SK-N-SH (cell line): ENCODE data around the gene FYB1. TPM values are rescaled to one million over a fixed set of nuclear protein-coding genes. Genes with fewer than 3 reads are reported as not detected.

Source experiments
- CTCF ChIA-PET: fragments of 300-600, 350-600 bp; formaldehyde crosslinking; extraction: SDS; loops from one replicate; lab custom pipeline; 2021; lab: Yijun Ruan, JAX
- POLR2A ChIA-PET: fragments of 350-600 bp; sonication (Branson Sonifier 250); formaldehyde crosslinking; extraction: SDS; loops from one replicate; lab custom pipeline; 2020; ENCODE audit warnings: antibody characterized with exemption, inconsistent platforms; lab: Yijun Ruan, JAX
- DNase-seq: peaks from one replicate; pipeline ENCODE4 v3.0.0; 2012
- H2AFZ ChIP-seq: fragments of 200-600 bp; sonication (generic); 2 replicates; pipeline ENCODE4 v1.8.1; 2016; ENCODE audit warnings: antibody characterized with exemption, mild to moderate bottlenecking, low read depth
- H3F3A ChIP-seq: fragments of 200-600 bp; sonication (generic); replicated peaks from 2 replicates; pipeline ENCODE3; 2016; ENCODE audit warnings: antibody characterized with exemption, mild to moderate bottlenecking; ENCODE audit not compliant: insufficient read depth
- H3K27ac ChIP-seq, 2 experiments: fragments of 200-500 bp in 1 of 2; fragments of 200-600 bp in 1 of 2; sonication (Bioruptor generic) in 1 of 2; sonication (generic), shearing (Covaris generic) in 1 of 2; 2 replicates each; pipeline versions ENCODE4 v1.5.1 to v1.6.1; 2014 to 2016; ENCODE audit warnings: low read depth in 2 of 2, inconsistent platforms in 1 of 2, low read length in 1 of 2, mild to moderate bottlenecking in 1 of 2, mixed read lengths in 1 of 2
- H3K27me3 ChIP-seq: fragments of 200-600 bp; sonication (generic), shearing (Covaris generic); 2 replicates; pipeline ENCODE4 v1.6.1; 2016; ENCODE audit warnings: mixed run types; ENCODE audit not compliant: insufficient read depth
- H3K36me3 ChIP-seq, 2 experiments: fragments of 200-500 bp in 1 of 2; fragments of 200-600 bp in 1 of 2; sonication (Bioruptor generic) in 1 of 2; sonication (generic) in 1 of 2; replicated peaks in 1 of 2; 2 replicates each; pipeline versions ENCODE3 to v1.5.1; 2014 to 2016; ENCODE audit warnings: low read length in 1 of 2, mild to moderate bottlenecking in 1 of 2; ENCODE audit not compliant: insufficient read depth in 2 of 2, control insufficient read depth in 1 of 2
- H3K4me1 ChIP-seq, 2 experiments: fragments of 200-500 bp in 1 of 2; fragments of 200-600 bp in 1 of 2; sonication (Bioruptor generic) in 1 of 2; sonication (generic), shearing (Covaris generic) in 1 of 2; 2 replicates each; pipeline versions ENCODE4 v1.5.1 to v1.6.1; 2014 to 2016; ENCODE audit warnings: low read depth in 1 of 2, low read length in 1 of 2, mixed run types in 1 of 2; ENCODE audit not compliant: insufficient read depth in 2 of 2, control insufficient read depth in 1 of 2
- H3K4me2 ChIP-seq: fragments of 200-600 bp; sonication (generic), shearing (Covaris generic); 2 replicates; pipeline ENCODE4 v1.6.1; 2017; ENCODE audit warnings: mixed run types
- H3K4me3 ChIP-seq, 2 experiments: fragments of 200-500 bp in 1 of 2; fragments of 200-600 bp in 1 of 2; sonication (Bioruptor generic) in 1 of 2; sonication (generic), shearing (Covaris generic) in 1 of 2; 2 replicates each; pipeline versions ENCODE4 v1.5.1 to v1.8.1; 2014 to 2016; ENCODE audit warnings: low read depth in 2 of 2, inconsistent platforms in 1 of 2, low read length in 1 of 2, mild to moderate bottlenecking in 1 of 2, mixed read lengths in 1 of 2, moderate library complexity in 1 of 2
- H3K79me2 ChIP-seq: fragments of 200-600 bp; sonication (generic); 2 replicates; pipeline ENCODE4 v1.8.1; 2017; ENCODE audit warnings: mild to moderate bottlenecking; ENCODE audit not compliant: insufficient read depth
- H3K9ac ChIP-seq: fragments of 200-600 bp; sonication (generic); 2 replicates; pipeline ENCODE4 v1.6.1; 2017; ENCODE audit warnings: mixed run types
- H3K9me2 ChIP-seq: fragments of 200-600 bp; sonication (generic); 2 replicates; pipeline ENCODE4 v1.6.1; 2017; ENCODE audit warnings: mixed run types
- H3K9me3 ChIP-seq: fragments of 200-600 bp; sonication (generic); 2 replicates; pipeline ENCODE4 v1.6.1; 2017; ENCODE audit warnings: mixed run types, mild to moderate bottlenecking, moderate library complexity
- H4K20me1 ChIP-seq: fragments of 200-600 bp; sonication (generic); 2 replicates; pipeline ENCODE4 v1.6.1; 2017; ENCODE audit warnings: mild to moderate bottlenecking, mixed run types; ENCODE audit not compliant: insufficient read depth
- CHD2 ChIP-seq: fragments of 150-350 bp; IDR thresholded peaks from 2 replicates; pipeline ENCODE4 v1.6.1; 2018; ENCODE audit warnings: low read length; ENCODE audit not compliant: partially characterized antibody
- ELF1 ChIP-seq: IDR thresholded peaks from 2 replicates; pipeline ENCODE4 v1.4.0; 2012
- EP300 ChIP-seq, 2 experiments: IDR thresholded peaks; 2 replicates each; pipeline versions ENCODE4 v1.4.0 to v1.6.1; 2012; ENCODE audit warnings: borderline replicate concordance in 1 of 2, low read depth in 1 of 2, low read length in 1 of 2
- FOSL2 ChIP-seq: IDR thresholded peaks from 2 replicates; pipeline ENCODE4 v1.4.0; 2012; ENCODE audit warnings: low read depth, mild to moderate bottlenecking, moderate library complexity, borderline replicate concordance
- FOXJ3 ChIP-seq: sonication (generic); formaldehyde crosslinking; IDR thresholded peaks from 2 replicates; pipeline ENCODE4 v1.5.1; 2020; ENCODE audit warnings: mild to moderate bottlenecking, missing genetic modification reagents
- FOXM1 ChIP-seq: IDR thresholded peaks from 2 replicates; pipeline ENCODE4 v1.4.0; 2012; ENCODE audit warnings: low read depth, mild to moderate bottlenecking
- GABPA ChIP-seq: IDR thresholded peaks from 2 replicates; pipeline ENCODE4 v1.4.0; 2012; ENCODE audit warnings: low read depth, mild to moderate bottlenecking
- GATA2 ChIP-seq: sonication (generic); formaldehyde crosslinking; IDR thresholded peaks from 2 replicates; pipeline ENCODE4 v1.5.0; 2020; ENCODE audit warnings: mild to moderate bottlenecking, missing genetic modification reagents
- MEF2A ChIP-seq: IDR thresholded peaks from 2 replicates; pipeline ENCODE4 v1.4.0; 2012; ENCODE audit warnings: low read depth, borderline replicate concordance
- NFIC ChIP-seq: IDR thresholded peaks from 2 replicates; pipeline ENCODE4 v1.4.0; 2012; ENCODE audit warnings: borderline replicate concordance
- POLR2AphosphoS5 ChIP-seq: IDR thresholded peaks from 2 replicates; pipeline ENCODE4 v1.6.1; 2012; ENCODE audit warnings: low read depth, low read length
- RXRA ChIP-seq: IDR thresholded peaks from 2 replicates; pipeline ENCODE4 v1.4.0; 2012; ENCODE audit warnings: low read depth, mild to moderate bottlenecking, borderline replicate concordance
- SIN3A ChIP-seq: IDR thresholded peaks from 2 replicates; pipeline ENCODE4 v1.6.1; 2012; ENCODE audit warnings: low read depth, mild to moderate bottlenecking, low read length, moderate library complexity, borderline replicate concordance
- SMC3 ChIP-seq: IDR thresholded peaks from 2 replicates; pipeline ENCODE4 v1.6.1; 2012; ENCODE audit warnings: low read depth, low read length, improper control_type of control experiment
- TCF12 ChIP-seq: IDR thresholded peaks from 2 replicates; pipeline ENCODE4 v1.4.0; 2012
- TEAD4 ChIP-seq: IDR thresholded peaks from 2 replicates; pipeline ENCODE4 v1.4.0; 2012; ENCODE audit warnings: mild to moderate bottlenecking, borderline replicate concordance; ENCODE audit not compliant: insufficient read depth
- WGBS: methylation state at CpG from one replicate; pipeline ENCODE4 v1.1.6; 2017; ENCODE audit warnings: low lambda C conversion rate; 5-methylcytosine and 5-hydroxymethylcytosine counted together
- polyA plus RNA-seq, 3 experiments: library from polyadenylated mRNA; depleted of rRNA; stranded (reverse); fragments of >200 nt; gene quantifications; 2 replicates each; pipeline ENCODE4 v1.2.3, GENCODE V29; 2012
- TF ChIP-seq, protein P1 (sequence below): IDR thresholded peaks from 2 replicates; pipeline ENCODE4 v1.6.1; 2012; ENCODE audit warnings: mild to moderate bottlenecking, low read depth, low read length, moderate library complexity
- TF ChIP-seq, protein P2 (sequence below): IDR thresholded peaks from 2 replicates; pipeline ENCODE4 v1.4.0; 2012; ENCODE audit warnings: low read depth, borderline replicate concordance
- TF ChIP-seq, protein P3 (sequence below): fragments of 150-350 bp; IDR thresholded peaks from 2 replicates; pipeline ENCODE4 v1.6.1; 2016; ENCODE audit warnings: mild to moderate bottlenecking, low read depth, low read length
- TF ChIP-seq, protein P4 (sequence below): fragments of 150-350 bp; IDR thresholded peaks from 2 replicates; pipeline ENCODE4 v1.6.1; 2017; ENCODE audit warnings: antibody characterized with exemption, low read length, low read depth, borderline replicate concordance

Gene FYB1
- polyA plus RNA-seq, 1 of the 3 experiments (the other 2 are of a cell fraction) = not detected

DNA sequence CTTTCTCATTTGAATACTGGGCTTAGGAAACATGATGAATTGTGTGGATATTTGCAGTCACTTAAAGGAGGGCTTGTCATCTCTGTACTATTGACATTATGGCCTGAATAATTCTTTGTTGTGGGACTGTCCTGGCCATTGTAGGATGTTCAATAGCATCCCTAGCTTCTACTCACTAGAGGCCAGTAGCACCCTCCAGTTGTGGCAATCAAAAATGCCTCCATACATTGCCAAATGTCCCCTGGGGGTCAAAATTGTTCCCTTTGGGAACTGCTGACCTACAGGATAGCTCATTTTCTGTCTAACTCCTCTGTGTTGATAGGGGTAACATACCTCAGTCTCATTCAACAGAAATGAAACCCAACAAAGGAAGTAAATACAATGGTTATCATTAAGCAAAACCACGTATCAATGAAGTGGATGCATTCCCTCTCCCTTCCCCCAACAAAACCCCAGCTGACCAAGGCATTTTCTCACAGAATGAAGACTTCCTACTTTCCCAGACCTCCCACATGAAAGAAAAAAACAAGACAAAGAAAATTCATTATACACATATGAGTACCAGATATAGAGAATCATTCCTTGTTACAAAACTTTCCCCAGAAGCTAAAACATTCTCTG lies 18.1 kb downstream of the FYB1 start:
- 24% methylated on average over 1 of the region's 1 CpG for WGBS
- Histone ChIP-seq H3K4me2 (no peak overlapping the region), H3F3A (no peaks in the 10 kb centered on the region), H3K27me3 (peaks cover 66% of the 10 kb centered on the region), H3K9ac (no peak overlapping the region), H4K20me1 (no peaks in the 10 kb centered on the region), H3K4me3 (no peak overlapping the region), H3K4me1 (no peaks in the 10 kb centered on the region), H3K9me3 (no peaks in the 10 kb centered on the region), H3K9me2 (no peaks in the 10 kb centered on the region), H2AFZ (no peak overlapping the region), H3K79me2 (no peaks in the 10 kb centered on the region), H3K27ac (no peak overlapping the region), H3K36me3 (no peaks in the 10 kb centered on the region)
- ChIA-PET POLR2A (no interaction called here), CTCF (interaction anchor here (1.9 kb wide), 1 partner anchor 16 kb away, joined by 8 read pairs; no protein-coding TSS in a partner anchor)
- no peak for DNase-seq
- TF ChIP-seq POLR2AphosphoS5 (no peak), TCF12 (no peak), GATA2 (CRISPR knock-in tag) (no peak), FOXM1 (no peak), FOSL2 (no peak), ELF1 (no peak), GABPA (no peak), SIN3A (no peak), FOXJ3 (CRISPR knock-in tag) (no peak), RXRA (no peak), EP300 (IDR thresholded peaks at IDR 0.05; ENCODE audit: borderline replicate concordance in 1 of 2, low read depth in 1 of 2, low read length in 1 of 2) (no peak), TEAD4 (no peak), CHD2 (no peak), MEF2A (no peak), NFIC (no peak), SMC3 (no peak)
- TF ChIP-seq, protein P1, sequence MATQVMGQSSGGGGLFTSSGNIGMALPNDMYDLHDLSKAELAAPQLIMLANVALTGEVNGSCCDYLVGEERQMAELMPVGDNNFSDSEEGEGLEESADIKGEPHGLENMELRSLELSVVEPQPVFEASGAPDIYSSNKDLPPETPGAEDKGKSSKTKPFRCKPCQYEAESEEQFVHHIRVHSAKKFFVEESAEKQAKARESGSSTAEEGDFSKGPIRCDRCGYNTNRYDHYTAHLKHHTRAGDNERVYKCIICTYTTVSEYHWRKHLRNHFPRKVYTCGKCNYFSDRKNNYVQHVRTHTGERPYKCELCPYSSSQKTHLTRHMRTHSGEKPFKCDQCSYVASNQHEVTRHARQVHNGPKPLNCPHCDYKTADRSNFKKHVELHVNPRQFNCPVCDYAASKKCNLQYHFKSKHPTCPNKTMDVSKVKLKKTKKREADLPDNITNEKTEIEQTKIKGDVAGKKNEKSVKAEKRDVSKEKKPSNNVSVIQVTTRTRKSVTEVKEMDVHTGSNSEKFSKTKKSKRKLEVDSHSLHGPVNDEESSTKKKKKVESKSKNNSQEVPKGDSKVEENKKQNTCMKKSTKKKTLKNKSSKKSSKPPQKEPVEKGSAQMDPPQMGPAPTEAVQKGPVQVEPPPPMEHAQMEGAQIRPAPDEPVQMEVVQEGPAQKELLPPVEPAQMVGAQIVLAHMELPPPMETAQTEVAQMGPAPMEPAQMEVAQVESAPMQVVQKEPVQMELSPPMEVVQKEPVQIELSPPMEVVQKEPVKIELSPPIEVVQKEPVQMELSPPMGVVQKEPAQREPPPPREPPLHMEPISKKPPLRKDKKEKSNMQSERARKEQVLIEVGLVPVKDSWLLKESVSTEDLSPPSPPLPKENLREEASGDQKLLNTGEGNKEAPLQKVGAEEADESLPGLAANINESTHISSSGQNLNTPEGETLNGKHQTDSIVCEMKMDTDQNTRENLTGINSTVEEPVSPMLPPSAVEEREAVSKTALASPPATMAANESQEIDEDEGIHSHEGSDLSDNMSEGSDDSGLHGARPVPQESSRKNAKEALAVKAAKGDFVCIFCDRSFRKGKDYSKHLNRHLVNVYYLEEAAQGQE = no peak
- TF ChIP-seq, protein P2, sequence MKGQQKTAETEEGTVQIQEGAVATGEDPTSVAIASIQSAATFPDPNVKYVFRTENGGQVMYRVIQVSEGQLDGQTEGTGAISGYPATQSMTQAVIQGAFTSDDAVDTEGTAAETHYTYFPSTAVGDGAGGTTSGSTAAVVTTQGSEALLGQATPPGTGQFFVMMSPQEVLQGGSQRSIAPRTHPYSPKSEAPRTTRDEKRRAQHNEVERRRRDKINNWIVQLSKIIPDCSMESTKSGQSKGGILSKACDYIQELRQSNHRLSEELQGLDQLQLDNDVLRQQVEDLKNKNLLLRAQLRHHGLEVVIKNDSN = no peak
- TF ChIP-seq, protein P3, sequence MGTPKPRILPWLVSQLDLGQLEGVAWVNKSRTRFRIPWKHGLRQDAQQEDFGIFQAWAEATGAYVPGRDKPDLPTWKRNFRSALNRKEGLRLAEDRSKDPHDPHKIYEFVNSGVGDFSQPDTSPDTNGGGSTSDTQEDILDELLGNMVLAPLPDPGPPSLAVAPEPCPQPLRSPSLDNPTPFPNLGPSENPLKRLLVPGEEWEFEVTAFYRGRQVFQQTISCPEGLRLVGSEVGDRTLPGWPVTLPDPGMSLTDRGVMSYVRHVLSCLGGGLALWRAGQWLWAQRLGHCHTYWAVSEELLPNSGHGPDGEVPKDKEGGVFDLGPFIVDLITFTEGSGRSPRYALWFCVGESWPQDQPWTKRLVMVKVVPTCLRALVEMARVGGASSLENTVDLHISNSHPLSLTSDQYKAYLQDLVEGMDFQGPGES = no peak
- TF ChIP-seq, protein P4, sequence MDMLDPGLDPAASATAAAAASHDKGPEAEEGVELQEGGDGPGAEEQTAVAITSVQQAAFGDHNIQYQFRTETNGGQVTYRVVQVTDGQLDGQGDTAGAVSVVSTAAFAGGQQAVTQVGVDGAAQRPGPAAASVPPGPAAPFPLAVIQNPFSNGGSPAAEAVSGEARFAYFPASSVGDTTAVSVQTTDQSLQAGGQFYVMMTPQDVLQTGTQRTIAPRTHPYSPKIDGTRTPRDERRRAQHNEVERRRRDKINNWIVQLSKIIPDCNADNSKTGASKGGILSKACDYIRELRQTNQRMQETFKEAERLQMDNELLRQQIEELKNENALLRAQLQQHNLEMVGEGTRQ = no peak
